HL-60/S4 (cell line): ENCODE data around the gene KRT73.
"Not testable (repeated sequence)": the region's sequence is repeated elsewhere in the genome, so short reads cannot be mapped to it uniquely, and the experiment has no call there.

Experiments
- in situ Hi-C: fragments of 300-500 bp; cut with MboI; formaldehyde crosslinking; loops from 2 replicates; pipeline ENCODE4 v1.14.3; 2022; ENCODE audit warnings: low sequenced_read_pairs

Gene KRT73

DNA sequence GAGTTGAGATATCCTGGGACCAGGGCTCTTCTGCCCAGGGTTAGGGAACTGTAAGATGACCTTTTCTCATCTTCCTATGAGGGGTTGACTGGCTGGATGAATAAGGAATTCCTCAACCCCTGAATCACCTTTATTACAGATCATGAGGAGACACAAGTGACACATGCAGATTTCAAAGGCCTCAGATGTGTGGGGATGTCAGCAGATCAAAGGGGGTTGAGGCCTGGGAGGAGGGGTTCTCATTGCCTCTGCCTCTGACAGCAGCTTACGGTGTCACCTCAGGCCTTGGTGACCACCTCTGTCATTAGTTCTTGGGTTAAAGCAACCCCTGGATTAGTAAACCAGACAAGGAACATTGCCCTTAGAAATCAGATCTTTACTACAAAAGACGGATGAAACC, 15.0 kb downstream of the KRT73 start:
- in situ Hi-C loops = no loop called here

DNA sequence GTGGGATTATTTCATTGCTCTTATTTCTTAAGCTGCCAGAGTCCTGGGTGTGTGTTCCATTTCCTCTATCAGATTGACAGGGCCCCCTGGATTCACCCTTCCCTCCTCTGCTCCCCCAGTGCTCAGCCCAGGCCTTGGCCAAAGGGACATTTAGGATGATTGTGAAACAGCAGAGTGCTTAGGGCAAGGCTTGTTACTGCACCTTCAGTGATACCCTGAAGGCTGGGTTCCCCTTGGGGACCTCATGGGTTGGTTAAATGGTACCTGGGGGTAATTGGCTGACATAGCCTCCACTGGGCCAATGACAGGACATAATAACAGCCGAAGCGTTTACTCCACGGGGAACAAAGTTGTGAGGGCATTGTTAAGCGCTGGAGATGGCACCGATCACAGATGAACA, 15.8 kb downstream of the KRT73 start:
- in situ Hi-C loops = no loop called here

- in situ Hi-C loops = no loop called here
These were observed 16.7 kb downstream of the KRT73 start for GRCh38 chr12:52601671-52602070.

- in situ Hi-C loops = no loop called here
These were observed 17.3 kb downstream of the KRT73 start, which contains the start of gene KRT72 for GRCh38 chr12:52600941-52601481. Gene KRT72, minus strand, starts transcription at chr12:52601463. Its CDS starts 11 bp downstream, at chr12:52601452.

DNA sequence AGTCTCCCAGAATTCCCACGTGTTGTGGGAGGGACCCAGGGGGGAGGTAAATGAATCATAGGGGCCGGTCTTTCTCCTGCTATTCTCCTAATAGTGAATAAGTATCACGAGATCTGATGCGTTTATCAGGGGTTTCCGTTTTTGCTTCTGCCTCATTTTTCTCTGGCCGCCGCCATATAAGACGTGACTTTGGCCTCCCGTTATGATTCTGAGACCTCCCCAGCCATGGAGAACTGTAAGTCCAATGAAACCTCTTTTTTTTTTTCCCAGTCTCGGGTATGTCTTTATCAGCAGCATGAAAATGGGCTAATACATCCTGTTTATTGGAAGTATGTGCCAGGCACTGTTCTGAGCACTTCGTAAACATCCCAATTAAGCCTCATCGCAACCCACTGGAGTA, 17.9 kb downstream of the KRT73 start:
- in situ Hi-C loops = no loop called here

DNA sequence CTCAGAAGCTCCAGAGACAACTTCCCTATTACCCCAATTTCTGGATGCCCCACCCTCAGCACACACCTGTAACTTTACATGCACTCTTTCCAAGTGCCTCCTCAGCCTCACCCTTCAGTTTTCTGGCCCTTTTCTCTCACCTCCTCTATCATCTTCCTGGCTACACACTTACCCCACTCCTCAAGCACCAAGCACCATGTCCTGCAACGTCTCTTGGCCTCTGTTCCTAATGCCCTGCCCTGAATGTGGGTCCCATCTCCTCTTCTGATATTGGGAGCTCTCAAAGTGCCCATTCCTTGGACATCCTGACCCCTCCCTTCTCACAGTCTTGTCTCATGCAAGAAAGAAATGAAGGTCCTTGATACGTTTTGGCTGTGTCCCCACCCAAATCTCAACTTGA, 18.3 kb downstream of the KRT73 start:
- in situ Hi-C loops = no loop called here

GRCh38 chr12:52598966-52599365, 19.4 kb downstream of the KRT73 start:
- in situ Hi-C loops = no loop called here

DNA sequence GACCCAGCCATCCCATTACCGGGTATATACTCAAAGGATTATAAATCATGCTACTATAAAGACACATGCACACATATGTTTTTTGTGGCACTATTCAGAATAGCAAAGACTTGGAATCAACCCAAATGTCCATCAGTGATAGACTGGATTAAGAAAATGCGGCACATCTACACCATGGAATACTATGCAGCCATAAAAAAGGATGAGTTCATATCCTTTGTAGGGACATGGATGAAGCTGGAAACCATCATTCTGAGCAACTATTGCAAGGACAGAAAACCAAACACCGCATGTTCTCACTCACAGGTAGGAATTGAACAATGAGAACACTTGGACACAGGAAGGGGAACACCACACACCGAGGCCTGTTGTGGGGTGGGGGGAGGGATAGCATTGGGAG, 24.1 kb downstream of the KRT73 start:
- in situ Hi-C loops = not testable (repeated sequence)

DNA sequence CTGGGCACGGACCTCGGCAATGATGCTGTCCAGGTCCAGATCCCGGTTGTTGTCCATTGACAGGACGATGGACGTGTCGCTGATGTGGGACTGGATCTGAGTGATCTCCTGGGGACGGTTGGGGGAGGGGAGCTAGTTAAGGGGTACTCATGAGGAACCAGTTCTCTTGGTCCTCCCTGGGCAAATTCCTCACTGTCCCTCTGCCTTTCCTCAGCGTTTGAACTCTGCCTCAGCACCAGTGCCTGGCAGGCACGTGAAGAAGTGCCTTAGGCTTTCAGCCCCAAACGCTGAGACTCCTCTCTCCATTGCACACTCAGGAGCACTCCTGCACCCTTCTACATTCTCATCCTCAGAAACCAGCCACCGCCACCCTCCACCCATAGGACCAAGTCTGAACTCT, 26.8 kb downstream of the KRT73 start:
- in situ Hi-C loops = no loop called here

DNA sequence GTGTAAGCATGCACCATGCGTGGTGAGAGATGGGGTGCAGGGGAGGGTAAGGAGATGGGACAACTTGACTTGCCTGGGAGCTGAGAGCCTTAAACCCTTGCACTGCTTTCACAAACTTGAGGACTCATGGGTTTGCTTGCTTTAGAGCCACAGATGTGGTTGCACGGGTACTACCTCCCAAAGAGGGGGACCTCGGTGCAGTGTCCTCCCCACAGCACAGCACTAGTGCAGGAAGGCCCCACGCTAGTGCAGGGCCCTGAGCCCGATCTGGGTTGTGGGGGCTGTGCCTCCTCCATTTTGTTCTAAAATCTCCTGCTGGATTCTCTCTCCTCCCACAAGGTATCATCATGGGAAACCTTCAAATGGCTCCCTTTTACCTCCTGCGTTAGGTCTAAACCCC, 28.3 kb downstream of the KRT73 start:
- in situ Hi-C loops = no loop called here

GRCh38 chr12:52587563-52587962, 30.8 kb downstream of the KRT73 start:
- in situ Hi-C loops = no loop called here

- in situ Hi-C loops = no loop called here
These were observed 32.4 kb downstream of the KRT73 start for GRCh38 chr12:52585946-52586345.

GRCh38 chr12:52585066-52585465, 33.3 kb downstream of the KRT73 start:
- in situ Hi-C loops = no loop called here

GRCh38 chr12:52584156-52584682, 34.1 kb downstream of the KRT73 start:
- in situ Hi-C loops = loop anchor here (5.0 kb wide), 1 partner anchor 293 kb away; no protein-coding TSS in a partner anchor

DNA sequence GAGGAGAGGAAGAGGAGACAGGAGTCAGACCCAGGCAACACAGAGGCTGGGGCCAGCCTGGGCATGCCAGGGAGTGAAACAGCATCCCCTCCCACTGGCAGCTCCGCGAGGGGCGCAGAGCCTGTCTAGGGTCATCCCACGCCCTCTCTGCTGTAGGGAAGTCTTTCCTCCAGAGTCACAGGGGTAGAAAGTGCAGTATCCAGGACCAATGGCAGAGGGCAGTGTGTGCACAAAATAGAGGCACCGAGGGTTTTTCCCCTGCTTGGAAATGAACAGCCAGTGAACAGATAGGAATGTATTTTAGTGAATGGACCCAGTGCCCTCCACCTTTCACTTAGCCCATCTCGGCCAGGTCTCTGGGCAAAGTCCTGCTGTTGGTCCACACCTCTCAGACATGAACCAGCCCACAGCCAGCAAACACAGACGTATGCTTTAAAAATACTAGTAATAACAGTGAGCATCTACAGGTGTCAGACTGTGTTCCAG, 35.3 kb downstream of the KRT73 start:
- in situ Hi-C loops = loop anchor here (5.0 kb wide), 1 partner anchor 294 kb away; no protein-coding TSS in a partner anchor

- in situ Hi-C loops = loop anchor here (5.0 kb wide), 1 partner anchor 295 kb away; no protein-coding TSS in a partner anchor
These were observed 35.9 kb downstream of the KRT73 start for GRCh38 chr12:52582486-52582885.

DNA sequence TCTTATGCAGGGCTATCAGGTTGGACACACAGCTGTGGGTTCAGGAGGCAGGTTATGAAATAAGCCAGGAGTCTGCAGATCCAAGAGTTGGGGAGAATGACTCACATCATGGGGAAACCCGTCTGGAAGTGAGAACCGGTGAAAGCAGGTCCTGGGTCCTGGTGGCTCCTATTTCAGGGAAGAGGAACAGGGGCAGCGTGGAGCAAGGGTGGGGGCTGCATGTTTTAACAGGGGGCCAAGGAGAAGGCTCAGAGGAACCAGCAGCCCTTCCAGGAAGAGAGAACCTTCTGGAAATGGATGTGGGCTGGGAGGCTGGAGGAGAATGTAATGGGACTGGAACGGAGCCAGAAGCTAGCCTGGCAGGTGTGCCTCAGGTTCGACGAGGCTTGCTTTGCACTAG, 36.9 kb downstream of the KRT73 start:
- in situ Hi-C loops = loop anchor here (5.0 kb wide), 1 partner anchor 296 kb away; no protein-coding TSS in a partner anchor

- in situ Hi-C loops = loop anchor here (5.0 kb wide), 1 partner anchor 296 kb away; no protein-coding TSS in a partner anchor
These were observed 37.3 kb downstream of the KRT73 start for GRCh38 chr12:52581066-52581465.

GRCh38 chr12:52580496-52580895, 37.9 kb downstream of the KRT73 start:
- in situ Hi-C loops = loop anchor here (5.0 kb wide), 1 partner anchor 297 kb away; no protein-coding TSS in a partner anchor

DNA sequence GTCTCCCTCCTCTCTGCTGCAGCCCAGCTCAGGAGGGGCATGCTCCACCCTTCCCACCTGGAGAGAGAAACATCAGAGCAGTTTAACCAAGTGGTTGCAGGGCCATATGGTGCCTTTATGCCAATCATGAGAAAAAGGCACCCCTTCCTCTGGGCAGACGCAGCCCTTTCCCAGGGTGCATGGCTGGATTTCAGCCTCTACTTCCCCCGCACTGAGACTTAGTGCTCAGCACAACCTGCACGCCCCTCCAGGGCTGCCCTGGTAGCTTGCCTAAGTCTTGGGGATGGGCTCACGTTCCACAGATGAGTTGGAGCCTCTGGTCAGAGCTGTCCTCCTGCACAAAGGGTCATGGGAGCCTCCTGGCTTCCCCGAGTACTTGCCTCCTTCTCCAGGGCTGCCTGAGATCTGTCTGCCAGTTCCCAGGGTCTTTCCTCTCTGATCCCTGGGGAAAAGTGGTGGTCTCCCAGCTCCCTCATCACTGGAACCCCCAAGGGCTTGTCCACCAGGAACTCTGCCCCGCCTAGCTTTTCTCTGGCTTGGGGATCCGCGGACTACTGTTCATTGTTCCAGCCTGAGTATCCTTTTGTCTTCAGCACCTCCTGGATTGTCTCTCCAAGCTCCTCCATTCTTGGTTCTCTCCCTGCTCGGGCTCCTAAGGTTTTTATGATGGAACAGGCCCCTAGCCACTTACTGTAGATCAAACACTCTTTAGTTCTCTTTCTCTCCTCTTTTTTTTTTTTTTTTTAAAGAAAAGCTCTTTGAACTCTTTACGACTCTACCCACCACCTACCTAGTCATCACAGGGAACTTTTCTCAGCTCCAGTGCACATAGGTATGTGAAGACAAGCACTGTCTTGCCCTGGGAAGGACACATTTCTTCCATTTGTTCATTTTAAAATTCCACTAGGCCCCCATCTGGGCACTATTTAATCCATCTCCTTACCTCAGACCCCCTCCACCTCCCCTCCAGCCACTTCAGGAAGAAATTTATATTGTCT, 38.6 kb downstream of the KRT73 start:
- in situ Hi-C loops = loop anchor here (5.0 kb wide), 1 partner anchor 298 kb away; no protein-coding TSS in a partner anchor

- in situ Hi-C loops = no loop called here
These were observed 39.9 kb downstream of the KRT73 start for GRCh38 chr12:52578469-52578868.
